Measurements from ENCODE around the gene SPAG6. TPM values are rescaled to one million over a fixed set of nuclear protein-coding genes. Genes with fewer than 3 reads are reported as not detected.

Gene SPAG6
- total and polyA plus RNA-seq, 2 of the 4 experiments (the other 2 are of a cell fraction): not detected

DNA sequence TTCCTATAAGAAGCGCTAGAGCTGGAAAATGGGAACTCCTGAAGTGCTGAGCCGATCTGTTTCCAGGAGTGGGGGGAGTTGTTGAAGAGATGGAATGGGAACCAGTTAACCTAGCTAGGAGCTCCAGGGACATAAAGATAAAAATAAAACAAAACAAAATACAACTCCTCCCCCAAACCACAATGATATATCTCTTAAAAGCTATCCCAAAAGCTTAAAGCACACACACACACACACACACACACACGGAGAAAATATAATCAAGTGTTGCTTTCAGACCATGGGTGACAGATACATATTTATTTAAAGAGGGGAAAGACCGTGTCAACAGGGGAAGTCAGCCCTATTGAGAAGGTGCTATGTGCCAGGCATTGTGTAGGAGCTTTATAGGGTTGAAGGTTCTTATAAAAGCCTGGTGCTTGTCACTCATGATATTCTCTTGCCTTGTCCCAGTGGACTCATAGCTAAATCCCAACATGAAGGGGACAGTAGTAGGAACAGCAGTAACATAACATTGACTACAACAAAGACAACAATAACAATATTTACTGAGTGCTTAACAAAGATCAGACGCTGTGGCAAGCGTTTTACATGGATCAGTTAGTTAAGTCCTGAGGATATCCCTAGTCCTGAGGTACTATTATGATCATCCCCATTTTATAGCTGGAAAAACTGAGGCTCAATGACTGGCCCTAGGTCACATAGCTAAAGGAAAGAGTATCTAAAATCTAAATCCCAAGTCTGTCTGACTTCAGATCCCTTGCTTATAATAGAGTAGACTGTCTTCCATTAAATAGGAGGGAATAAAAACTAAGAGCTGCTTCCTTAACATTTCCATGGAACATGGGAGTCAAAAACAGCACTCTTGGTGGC, 115.5 kb downstream of the SPAG6 start:
- DNase-seq (no peak), ATAC-seq (ENCODE audit: low read depth) (no peak)
- H2BK120ac ChIP-seq (ENCODE audit: low read depth, low read length): no peak overlapping the region
- no TSS peak for BruUV-seq (replicated peaks)
- CTCF ChIA-PET: interaction anchor here (0.6 kb wide), 1 partner anchor 88 kb away, joined by 4 read pairs; no protein-coding TSS in a partner anchor
- H3K14ac ChIP-seq (replicated peaks; ENCODE audit: low read depth, low read length): no peak overlapping the region
- no peak overlapping the region for H2BK20ac ChIP-seq (ENCODE audit: low read depth, low read length)
- H3K4me2 ChIP-seq (ENCODE audit: low read depth, low read length): no peak overlapping the region
- H3K4ac ChIP-seq (ENCODE audit: low read depth, low read length): no peak overlapping the region
- H3K18ac ChIP-seq (ENCODE audit: low read depth, low read length): no peak overlapping the region
- H3K23ac ChIP-seq (ENCODE audit: low read depth, low read length): no peak overlapping the region
- peaks cover 16% of the 10 kb centered on the region for H3K27me3 ChIP-seq (ENCODE audit: control insufficient read depth, insufficient read depth, low read length)
- TF ChIP-seq RFX5 (IDR thresholded peaks at IDR 0.05; ENCODE audit: low read depth, low read length) (no peak), RCOR1 (IDR thresholded peaks at IDR 0.05; ENCODE audit: insufficient replicate concordance, low read length) (no peak), RAD21 (IDR thresholded peaks at IDR 0.05; ENCODE audit: low read length) (no peak), FOS (IDR thresholded peaks at IDR 0.05; ENCODE audit: low read depth, low read length) (no peak), MAZ (IDR thresholded peaks at IDR 0.05; ENCODE audit: borderline replicate concordance, low read depth, low read length) (no peak)
- H4K8ac ChIP-seq (ENCODE audit: low read depth in 2 of 2, low read length in 2 of 2): no peak overlapping the region
- POLR2A ChIA-PET (ENCODE audit: unreplicated experiment): no interaction called here
- H4K5ac ChIP-seq (ENCODE audit: low read depth, low read length): no peak overlapping the region
- no peak overlapping the region for H2BK5ac ChIP-seq (ENCODE audit: low read depth, low read length, poor library complexity, severe bottlenecking)
- H3K4me3 ChIP-seq (ENCODE audit: insufficient read depth, low read depth, low read length): no peak overlapping the region
- no peak overlapping the region for H2AK5ac ChIP-seq (ENCODE audit: low read depth, low read length)
- no CpG with 5 or more reads among the region's 6 CpGs for WGBS, 2 experiments (ENCODE audit: extremely low coverage in 2 of 2, insufficient read length in 1 of 2)
- no peak overlapping the region for H3K27ac ChIP-seq (ENCODE audit: insufficient read depth, low read length)
- intact Hi-C loops (cut with micrococcal nuclease) (no loop called here), dilution Hi-C loops (cut with HindIII; ENCODE audit: low sequenced_read_pairs, unreplicated experiment) (no loop called here), in situ Hi-C loops (cut with MboI; ENCODE audit: low sequenced_read_pairs) (no loop called here)
- no peaks in the 10 kb centered on the region for H3K4me1 ChIP-seq (ENCODE audit: control insufficient read depth, insufficient read depth, low read length)
- H3K9me3 ChIP-seq (ENCODE audit: control insufficient read depth, insufficient read depth, low read length): no peaks in the 10 kb centered on the region
- no peak overlapping the region for H3K9ac ChIP-seq (ENCODE audit: low read depth, low read length)
- no peak overlapping the region for H3K56ac ChIP-seq (ENCODE audit: extremely low read depth, insufficient read depth, low read length)
- no peaks in the 10 kb centered on the region for H4K20me1 ChIP-seq (ENCODE audit: insufficient read depth, low read length)
- H3K79me1 ChIP-seq (ENCODE audit: low read depth in 1 of 2, low read length in 2 of 2): no peaks in the 10 kb centered on the region
- no peaks in the 10 kb centered on the region for H3K9me1 ChIP-seq (ENCODE audit: insufficient read depth, low read length)
- no peak overlapping the region for H2AK9ac ChIP-seq (replicated peaks; ENCODE audit: low read depth, low read length, poor library complexity)
- no peaks in the 10 kb centered on the region for H3K36me3 ChIP-seq (ENCODE audit: control insufficient read depth, insufficient read depth, low read length)
- no peak overlapping the region for H2BK15ac ChIP-seq (ENCODE audit: low read depth, low read length)
- no peak overlapping the region for H4K91ac ChIP-seq (ENCODE audit: insufficient read depth, low read depth, low read length)
- no peak overlapping the region for H2AFZ ChIP-seq (replicated peaks; ENCODE audit: low read length, poor library complexity)
